WERI-Rb-1 (cell line): ENCODE data around the gene LCK.

Experiments used
- DNase-seq: peaks from one replicate; pipeline ENCODE4 v3.0.0-alpha.2; 2020
- H3K27ac ChIP-seq: fragments of 250-450 bp; sonication (Bioruptor Pico); 2 replicates; pipeline ENCODE4 v1.5.1; 2020; ENCODE audit warnings: mild to moderate bottlenecking, moderate library complexity
- H3K27me3 ChIP-seq: fragments of 250-450 bp; sonication (Bioruptor Pico); 2 replicates; pipeline ENCODE4 v1.5.1; 2021; ENCODE audit warnings: mild to moderate bottlenecking, low read depth, moderate library complexity; ENCODE audit not compliant: insufficient read depth, severe bottlenecking
- H3K36me3 ChIP-seq: fragments of 250-450 bp; sonication (Bioruptor Pico); 2 replicates; pipeline ENCODE4 v1.5.1; 2020; ENCODE audit warnings: mild to moderate bottlenecking, moderate library complexity
- H3K4me3 ChIP-seq: 2 replicates; pipeline ENCODE4 v1.5.1; 2011; ENCODE audit warnings: low read depth, mild to moderate bottlenecking, control low read depth, low read length
- H3K9me3 ChIP-seq: fragments of 250-450 bp; sonication (Bioruptor Pico); 2 replicates; pipeline ENCODE4 v1.5.1; 2021; ENCODE audit warnings: mild to moderate bottlenecking, moderate library complexity; ENCODE audit not compliant: severe bottlenecking
- TF ChIP-seq, protein P1 (sequence below): IDR thresholded peaks from 2 replicates; pipeline ENCODE4 v1.5.1; 2011; ENCODE audit warnings: low read depth, mild to moderate bottlenecking, control low read depth, inconsistent platforms, low read length

LCK gene

DNA sequence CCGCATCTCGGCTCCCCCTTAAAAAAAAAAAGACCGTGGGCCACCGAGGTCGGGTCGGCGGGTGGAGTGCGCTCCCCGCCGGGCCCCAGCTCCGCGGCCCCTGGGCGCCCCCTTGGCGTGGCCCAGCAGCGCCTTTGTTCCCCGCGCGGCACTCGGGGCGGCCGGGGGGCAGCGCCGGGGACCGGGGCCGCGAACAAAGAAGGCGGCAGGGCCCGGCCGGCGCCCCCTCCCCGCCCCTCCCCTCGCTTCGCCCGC is 84.4 kb downstream of the LCK start:
- H3K27ac ChIP-seq: peak overlapping the region; percentile 93
- peak overlapping the region; percentile 67 for H3K4me3 ChIP-seq
- no peaks in the 10 kb centered on the region for H3K9me3 ChIP-seq
- no peaks in the 10 kb centered on the region for H3K27me3 ChIP-seq
- peaks cover 47% of the 10 kb centered on the region for H3K36me3 ChIP-seq
- DNase-seq: no peak
- TF ChIP-seq, protein P1, sequence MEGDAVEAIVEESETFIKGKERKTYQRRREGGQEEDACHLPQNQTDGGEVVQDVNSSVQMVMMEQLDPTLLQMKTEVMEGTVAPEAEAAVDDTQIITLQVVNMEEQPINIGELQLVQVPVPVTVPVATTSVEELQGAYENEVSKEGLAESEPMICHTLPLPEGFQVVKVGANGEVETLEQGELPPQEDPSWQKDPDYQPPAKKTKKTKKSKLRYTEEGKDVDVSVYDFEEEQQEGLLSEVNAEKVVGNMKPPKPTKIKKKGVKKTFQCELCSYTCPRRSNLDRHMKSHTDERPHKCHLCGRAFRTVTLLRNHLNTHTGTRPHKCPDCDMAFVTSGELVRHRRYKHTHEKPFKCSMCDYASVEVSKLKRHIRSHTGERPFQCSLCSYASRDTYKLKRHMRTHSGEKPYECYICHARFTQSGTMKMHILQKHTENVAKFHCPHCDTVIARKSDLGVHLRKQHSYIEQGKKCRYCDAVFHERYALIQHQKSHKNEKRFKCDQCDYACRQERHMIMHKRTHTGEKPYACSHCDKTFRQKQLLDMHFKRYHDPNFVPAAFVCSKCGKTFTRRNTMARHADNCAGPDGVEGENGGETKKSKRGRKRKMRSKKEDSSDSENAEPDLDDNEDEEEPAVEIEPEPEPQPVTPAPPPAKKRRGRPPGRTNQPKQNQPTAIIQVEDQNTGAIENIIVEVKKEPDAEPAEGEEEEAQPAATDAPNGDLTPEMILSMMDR: no peak
